Keratinocyte (primary cell): Measurements from ENCODE around the gene RAD9A.

Source experiments
- CTCF ChIP-seq, 3 experiments: IDR thresholded peaks in 1 of 3; conservative IDR thresholded peaks in 1 of 3; optimal IDR thresholded peaks in 1 of 3; 2 replicates in 2 of 3; 3 replicates in 1 of 3; pipeline versions ENCODE3 to v1.5.1; 2011; ENCODE audit warnings: low read length in 3 of 3, mild to moderate bottlenecking in 3 of 3, moderate library complexity in 2 of 3, control low read depth in 1 of 3, inconsistent platforms in 1 of 3; ENCODE audit not compliant: insufficient read depth in 2 of 3; ENCODE audit errors: extremely low read depth in 1 of 3
- EZH2 ChIP-seq: IDR thresholded peaks from one replicate; pipeline ENCODE4 v1.6.1; 2012; ENCODE audit warnings: inconsistent platforms, mild to moderate bottlenecking, low read length, moderate library complexity

GRCh38 chr11:67345247-67345919 is 46.4 kb upstream of the RAD9A start:
- no peak for TF ChIP-seq CTCF (optimal IDR thresholded peaks at IDR 0.05 in 1 of 3, IDR thresholded peaks at IDR 0.05 in 1 of 3, conservative IDR thresholded peaks at IDR 0.05 in 1 of 3; ENCODE audit: extremely low read depth in 1 of 3, insufficient read depth in 2 of 3, low read length in 3 of 3)
- no peak for TF ChIP-seq EZH2
